Stimulated activated CD4-positive, alpha-beta T cell treated with anti-CD3 and anti-CD28 coated beads, Interleukin-15, amount 100 ng/mL, for 1 hour (primary cell): ENCODE results near the gene KRTAP5-4.

Experiments used
- DNase-seq, 2 donors: peaks; one replicate each; pipeline ENCODE4 v3.0.0-alpha.2; 2020; ENCODE audit warnings: low read depth in 1 of 2, low spot score in 1 of 2

Gene KRTAP5-4

DNA sequence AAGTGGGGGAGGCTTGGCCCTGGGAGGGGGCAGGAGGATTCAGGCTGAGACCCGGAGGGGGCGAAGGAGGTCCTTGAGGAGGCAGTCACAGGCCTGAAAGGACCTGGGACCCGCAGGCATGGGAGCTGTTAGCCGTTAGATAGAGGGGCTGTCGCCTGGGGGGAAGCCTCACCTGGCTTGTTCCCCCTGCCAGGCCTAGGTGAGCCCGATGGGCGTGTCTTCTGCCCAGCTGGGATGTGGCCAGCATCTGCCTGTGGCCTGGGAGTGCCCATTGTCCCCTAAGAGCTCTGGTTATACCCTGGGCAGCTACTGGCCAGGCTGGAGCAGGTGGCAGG, 48.1 kb downstream of the KRTAP5-4 start:
- DNase-seq, result no peak

DNA sequence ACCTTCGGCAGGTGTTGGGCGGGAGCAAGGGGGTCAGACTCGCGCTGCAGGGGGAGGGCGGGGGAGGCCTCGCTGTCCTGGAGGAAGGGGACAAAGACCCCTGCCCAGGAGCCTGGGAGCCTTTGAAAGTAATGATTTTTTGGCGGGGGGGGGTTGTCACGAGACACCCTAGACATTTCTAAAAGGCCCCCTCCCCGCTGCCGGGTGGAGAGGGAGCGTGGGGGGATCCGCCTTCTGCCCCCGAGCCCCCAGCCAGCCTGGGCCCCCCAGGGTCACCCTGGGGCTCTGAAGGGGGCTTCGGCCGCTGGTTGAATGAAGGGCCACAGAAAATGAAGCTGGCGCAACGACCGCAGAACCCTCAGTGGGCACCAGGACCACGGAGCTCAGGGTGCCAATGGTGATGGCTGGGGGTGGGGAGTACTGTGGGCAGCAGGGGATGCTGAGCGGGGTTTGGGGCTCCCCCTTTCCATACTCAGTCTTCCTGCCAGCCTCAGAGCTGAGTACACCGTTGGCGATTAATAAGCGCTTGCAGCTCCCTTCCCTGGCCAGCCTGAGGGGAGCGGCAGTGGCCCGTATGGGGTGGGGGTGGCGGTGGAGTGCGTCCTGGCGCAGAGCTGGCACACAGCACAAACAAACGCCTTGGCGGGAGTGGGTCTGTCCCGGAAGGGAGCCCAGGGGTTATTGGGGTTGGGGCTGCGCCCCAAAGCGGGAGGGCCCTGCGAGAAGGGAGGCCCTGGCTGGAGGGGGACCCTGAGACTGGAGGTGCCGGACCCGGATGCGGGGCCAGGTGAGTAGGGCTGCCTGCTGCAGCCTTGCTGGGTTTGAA, 48.6 kb downstream of the KRTAP5-4 start:
- DNase-seq, result peak in 1 of 2 donors; percentile 12

DNA sequence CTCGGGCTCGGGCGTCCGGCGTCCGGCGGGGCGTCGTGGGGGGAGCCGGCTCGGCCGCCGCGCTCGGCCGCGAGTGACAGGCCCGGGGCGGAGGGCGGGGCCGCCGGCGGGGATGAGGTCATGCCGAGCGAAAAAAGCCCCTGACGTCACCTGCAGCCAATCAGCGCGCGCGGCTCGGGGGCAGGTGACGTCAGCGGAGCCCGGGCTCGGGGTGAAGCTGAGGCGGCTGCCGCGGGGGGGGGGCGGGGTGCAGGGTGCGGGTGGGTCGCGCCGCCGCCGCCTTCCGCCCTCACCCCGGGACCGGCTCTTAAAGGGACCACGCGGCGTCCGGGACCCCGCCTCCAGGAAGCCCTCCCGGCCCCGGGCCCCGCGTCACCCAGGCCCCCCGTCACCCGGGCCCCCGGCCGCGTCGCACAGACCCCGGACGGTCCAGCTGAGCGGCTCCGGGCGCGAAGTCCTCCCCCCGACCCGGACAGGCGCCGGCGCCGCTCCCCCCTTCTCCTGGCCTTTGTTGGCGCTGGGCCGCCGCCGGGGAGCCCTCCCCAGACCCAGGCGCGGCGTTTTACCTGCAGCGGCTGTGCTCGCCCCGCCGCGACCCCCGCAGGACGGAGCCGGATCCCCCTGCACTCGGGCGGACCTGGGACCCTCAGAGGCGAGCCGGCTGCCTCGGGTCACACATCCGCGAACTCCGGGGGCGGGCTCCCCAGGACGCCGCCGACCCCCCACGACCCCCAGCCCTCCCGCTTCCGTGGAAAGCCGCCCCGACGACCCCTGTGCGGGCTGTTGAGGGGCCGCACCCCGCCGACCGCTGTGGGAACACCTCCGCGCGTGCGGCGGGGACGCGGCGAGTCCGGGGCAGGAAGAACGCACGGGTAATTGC, 49.5 kb downstream of the KRTAP5-4 start, which contains the start of gene DUSP8:
Gene DUSP8 (minus strand): TSS at position 75 of the 880 bp plus-strand sequence. CDS start 6,445 bp downstream, outside the sequence.
- peak; percentile 90 to 92 for DNase-seq

DNA sequence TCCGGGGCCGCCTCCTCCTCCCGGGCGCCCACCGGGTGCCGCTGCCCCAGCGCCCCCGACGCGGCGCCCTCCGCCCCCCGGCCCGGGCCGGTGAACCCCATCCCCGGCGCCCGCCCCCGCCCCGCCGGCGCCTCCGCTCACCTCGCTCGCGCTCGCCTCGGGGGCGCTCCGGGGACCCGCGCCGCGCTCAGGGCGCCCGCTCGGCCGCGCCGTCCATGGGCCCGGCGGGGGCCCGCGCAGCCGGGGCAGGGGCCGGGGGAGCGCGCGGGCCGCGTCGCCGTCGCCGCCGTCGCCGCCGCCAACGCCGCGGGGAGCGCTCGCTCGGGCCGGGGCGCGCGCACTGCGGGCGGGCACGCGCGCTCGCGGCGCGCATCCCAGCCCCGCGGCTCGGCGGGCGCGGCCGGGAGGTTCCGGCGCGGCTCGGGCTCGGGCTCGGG, 50.2 kb downstream of the KRTAP5-4 start:
- no peak for DNase-seq
